Stimulated activated CD4-positive, alpha-beta T cell treated with anti-CD3 and anti-CD28 coated beads, Interleukin-15, amount 100 ng/mL, for 1 hour (primary cell): Measurements from ENCODE around the gene TDO2.
"Not testable (repeated sequence)": the region's sequence is repeated elsewhere in the genome, so short reads cannot be mapped to it uniquely, and the experiment has no call there.

Experiments used
- DNase-seq, 2 donors: peaks; one replicate each; pipeline ENCODE4 v3.0.0-alpha.2; 2020; ENCODE audit warnings: low read depth in 1 of 2, low spot score in 1 of 2

TDO2 gene

GRCh38 chr4:155903453-155903852, at the start of gene TDO2:
Gene TDO2 (plus strand): TSS chr4:155903696. CDS start chr4:155903759, 63 bp downstream.
- no peak for DNase-seq

GRCh38 chr4:155854582-155855226, 48.8 kb upstream of the TDO2 start:
- no peak for DNase-seq

- DNase-seq: no peak
Observed at GRCh38 chr4:155855897-155856296, 47.6 kb upstream of the TDO2 start.

- DNase-seq: no peak
Observed at GRCh38 chr4:155866177-155866576, 37.3 kb upstream of the TDO2 start, which contains the start of gene ASIC5. Gene ASIC5 (minus strand): TSS chr4:155866277. CDS start chr4:155866226, 51 bp downstream.

- no peak for DNase-seq
Observed at GRCh38 chr4:155875878-155876277, 27.6 kb upstream of the TDO2 start.

- DNase-seq: no peak
Observed at GRCh38 chr4:155877971-155878370, 25.5 kb upstream of the TDO2 start.

GRCh38 chr4:155878611-155879010, 24.9 kb upstream of the TDO2 start:
- no peak for DNase-seq

- DNase-seq: no peak
Observed at GRCh38 chr4:155879767-155880166, 23.7 kb upstream of the TDO2 start.

- DNase-seq: no peak
Observed at GRCh38 chr4:155881555-155881954, 21.9 kb upstream of the TDO2 start.

GRCh38 chr4:155883895-155884294, 19.6 kb upstream of the TDO2 start:
- no peak for DNase-seq

- no peak for DNase-seq
Observed at GRCh38 chr4:155885666-155886065, 17.8 kb upstream of the TDO2 start.

GRCh38 chr4:155887045-155887444, 16.5 kb upstream of the TDO2 start:
- no peak for DNase-seq

GRCh38 chr4:155887847-155888570, 15.5 kb upstream of the TDO2 start:
- DNase-seq: no peak

- no peak for DNase-seq
Observed at GRCh38 chr4:155889031-155889793, 14.3 kb upstream of the TDO2 start.

- DNase-seq: no peak
Observed at GRCh38 chr4:155889946-155890345, 13.6 kb upstream of the TDO2 start.

GRCh38 chr4:155891058-155891457, 12.4 kb upstream of the TDO2 start:
- DNase-seq: no peak

GRCh38 chr4:155898371-155898770, 5.1 kb upstream of the TDO2 start:
- DNase-seq: not testable (repeated sequence)

- no peak for DNase-seq
Observed at GRCh38 chr4:155899891-155900290, 3.6 kb upstream of the TDO2 start.

GRCh38 chr4:155900381-155900780, 3.1 kb upstream of the TDO2 start:
- no peak for DNase-seq

- DNase-seq: no peak
Observed at GRCh38 chr4:155901013-155901412, 2.5 kb upstream of the TDO2 start.

GRCh38 chr4:155904331-155904730, 835 bp downstream of the TDO2 start:
- DNase-seq: no peak
